Activated CD8-positive, alpha-beta T cell treated with anti-CD3 and anti-CD28 coated beads, Interleukin-2, amount 10 ng/mL, durations not matched to agents 7 days and 5 days (primary cell): ENCODE results near the gene SRPK3. TPM values are rescaled to one million over a fixed set of nuclear protein-coding genes. Genes with fewer than 3 reads are reported as not detected.
A peak's percentile ranks its signal among the peaks of the same experiment; 100 is the strongest.

Experiments used
- ATAC-seq: fragments of 150-1000 bp; cut with Tn5 transposase; one replicate; pipeline ENCODE4 v1.10.0; 2021; ENCODE audit warnings: moderate library complexity
- CTCF ChIA-PET: fragments of 350-600 bp; sonication (Branson Sonifier 250); formaldehyde crosslinking; loops from one replicate; lab custom pipeline; 2021; ENCODE audit warnings: antibody characterized with exemption; lab: Charles Lee
- POLR2A ChIA-PET: fragments of 350-600 bp; sonication (Branson Sonifier 250); formaldehyde crosslinking; loops from one replicate; lab custom pipeline; 2021; ENCODE audit warnings: antibody characterized with exemption; lab: Charles Lee
- DNase-seq: peaks from one replicate; pipeline ENCODE4 v3.0.0-alpha.2; 2020
- H3K27ac Mint-ChIP-seq: one replicate; pipeline ENCODE4 v1.8.0; 2021; ENCODE audit warnings: mild to moderate bottlenecking, mixed read lengths
- H3K27me3 Mint-ChIP-seq: one replicate; pipeline ENCODE4 v1.8.0; 2021; ENCODE audit warnings: low read depth, mixed read lengths
- H3K36me3 Mint-ChIP-seq: one replicate; pipeline ENCODE4 v1.8.0; 2021; ENCODE audit warnings: low read depth, mixed read lengths
- H3K4me1 Mint-ChIP-seq: one replicate; pipeline ENCODE4 v1.8.0; 2021; ENCODE audit warnings: low read depth, mixed read lengths
- H3K4me3 Mint-ChIP-seq: one replicate; pipeline ENCODE4 v1.8.0; 2021; ENCODE audit warnings: mild to moderate bottlenecking, mixed read lengths
- H3K9me3 Mint-ChIP-seq: one replicate; pipeline ENCODE4 v1.8.0; 2022; ENCODE audit warnings: mixed read lengths; ENCODE audit not compliant: insufficient read depth
- total RNA-seq, 2 experiments: library from RNA; stranded (reverse); gene quantifications; one replicate each; pipeline ENCODE4 v1.2.3, GENCODE V29; 2021

SRPK3 gene
- total RNA-seq, 2 experiments from 2014 or later: not detected

DNA sequence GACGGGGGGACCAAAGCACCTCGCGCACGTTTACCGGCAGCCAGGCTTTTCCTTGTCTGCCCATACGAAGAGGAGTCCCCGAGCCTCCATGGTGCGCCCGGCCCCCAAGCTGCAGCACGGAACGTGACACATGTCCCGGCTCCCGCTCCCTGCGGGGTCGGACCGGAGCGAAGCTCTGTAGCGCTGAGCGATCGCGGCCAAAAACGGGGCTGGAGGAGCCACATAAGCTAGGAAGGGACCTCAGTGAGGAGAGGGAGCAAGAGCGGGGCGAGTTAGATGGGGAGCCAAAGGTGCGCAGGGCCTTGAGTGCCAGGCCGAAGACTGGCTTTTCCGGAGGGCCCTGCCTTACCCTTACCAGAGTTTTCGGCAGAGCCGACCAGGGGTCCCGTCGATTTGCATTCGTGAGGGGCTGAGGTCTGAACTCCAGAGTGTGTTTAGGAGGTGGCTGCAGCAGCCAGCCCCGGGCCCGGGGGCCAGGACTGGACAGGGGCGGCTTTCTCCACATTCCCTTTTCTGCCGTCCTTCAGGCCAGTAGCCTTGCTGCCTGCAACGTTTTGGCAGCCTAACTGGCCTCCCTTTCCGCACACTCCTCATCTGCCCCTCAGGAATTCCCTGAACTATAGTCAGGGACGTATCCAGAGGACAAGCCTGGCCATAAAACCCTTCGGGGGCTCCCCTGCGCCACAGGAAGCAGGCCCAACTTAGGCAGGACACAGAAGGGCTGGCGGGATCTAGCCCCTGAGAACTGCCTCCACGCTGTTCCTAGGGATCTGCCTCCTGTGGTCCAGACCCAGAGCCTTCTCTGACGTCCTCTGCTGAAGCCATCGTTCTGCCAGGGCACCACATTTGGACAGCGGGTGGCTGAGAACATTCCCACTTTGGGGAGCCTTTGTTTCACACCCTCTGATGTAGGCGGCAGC is 14.3 kb downstream of the SRPK3 start:
- CTCF ChIA-PET: interaction anchor here (0.9 to 1.0 kb wide), 2 partner anchors 16 to 130 kb away, joined by 3 to 4 read pairs; partner anchors contain the start of gene ARHGAP4
- POLR2A ChIA-PET: no interaction called here
- Mint-ChIP-seq H3K9me3 (no peaks in the 10 kb centered on the region), H3K4me1 (peaks cover 16% of the 10 kb centered on the region), H3K27me3 (no peaks in the 10 kb centered on the region), H3K27ac (peak overlapping the region; percentile 94), H3K36me3 (peaks cover 30% of the 10 kb centered on the region), H3K4me3 (peak overlapping the region; percentile 94)
- ATAC-seq: peak; percentile 14
- peak; percentile 26 for DNase-seq

DNA sequence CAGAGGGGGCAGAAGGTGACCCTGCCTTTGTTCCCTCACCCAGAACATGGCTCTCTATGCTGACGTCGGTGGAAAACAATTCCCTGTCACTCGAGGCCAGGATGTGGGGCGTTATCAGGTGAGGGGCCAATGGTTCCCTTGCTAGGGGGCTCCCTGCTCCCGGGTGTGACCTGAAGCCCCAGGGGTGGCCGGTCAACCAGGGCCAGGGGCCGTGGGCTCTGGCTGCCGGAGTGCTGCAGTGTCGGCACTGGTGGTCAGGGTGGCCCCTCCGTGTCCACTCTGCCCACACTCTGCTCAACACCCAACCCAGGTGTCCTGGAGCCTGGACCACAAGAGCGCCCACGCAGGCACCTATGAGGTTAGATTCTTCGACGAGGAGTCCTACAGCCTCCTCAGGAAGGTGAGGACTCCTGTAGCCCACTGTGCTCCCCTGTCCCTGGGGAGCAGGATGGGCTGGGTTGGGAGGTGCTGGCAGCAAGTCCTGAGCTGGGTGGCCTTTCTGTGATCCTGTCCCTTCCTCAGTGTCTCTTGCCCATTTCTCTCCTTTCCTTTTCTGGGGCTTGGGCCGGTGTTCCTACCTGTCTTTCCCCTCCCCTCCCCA is 16.7 kb downstream of the SRPK3 start:
- DNase-seq (no peak), ATAC-seq (no peak)
- H3K4me3 Mint-ChIP-seq: no peak overlapping the region
- H3K9me3 Mint-ChIP-seq: no peaks in the 10 kb centered on the region
- H3K4me1 Mint-ChIP-seq: peaks cover 16% of the 10 kb centered on the region
- ChIA-PET CTCF (no interaction called here), POLR2A (no interaction called here)
- peaks cover 28% of the 10 kb centered on the region for H3K36me3 Mint-ChIP-seq
- no peaks in the 10 kb centered on the region for H3K27me3 Mint-ChIP-seq
- H3K27ac Mint-ChIP-seq: no peak overlapping the region

- H3K27me3 Mint-ChIP-seq: peaks cover 2% of the 10 kb centered on the region
- no peaks in the 10 kb centered on the region for H3K9me3 Mint-ChIP-seq
- no peak for DNase-seq
- no peak overlapping the region for H3K27ac Mint-ChIP-seq
- ATAC-seq: no peak
- no peak overlapping the region for H3K4me3 Mint-ChIP-seq
- H3K4me1 Mint-ChIP-seq: peaks cover 9% of the 10 kb centered on the region
- ChIA-PET POLR2A (no interaction called here), CTCF (no interaction called here)
- H3K36me3 Mint-ChIP-seq: peaks cover 19% of the 10 kb centered on the region
These were observed 18.5 kb downstream of the SRPK3 start for GRCh38 chrX:153799326-153799725.

DNA sequence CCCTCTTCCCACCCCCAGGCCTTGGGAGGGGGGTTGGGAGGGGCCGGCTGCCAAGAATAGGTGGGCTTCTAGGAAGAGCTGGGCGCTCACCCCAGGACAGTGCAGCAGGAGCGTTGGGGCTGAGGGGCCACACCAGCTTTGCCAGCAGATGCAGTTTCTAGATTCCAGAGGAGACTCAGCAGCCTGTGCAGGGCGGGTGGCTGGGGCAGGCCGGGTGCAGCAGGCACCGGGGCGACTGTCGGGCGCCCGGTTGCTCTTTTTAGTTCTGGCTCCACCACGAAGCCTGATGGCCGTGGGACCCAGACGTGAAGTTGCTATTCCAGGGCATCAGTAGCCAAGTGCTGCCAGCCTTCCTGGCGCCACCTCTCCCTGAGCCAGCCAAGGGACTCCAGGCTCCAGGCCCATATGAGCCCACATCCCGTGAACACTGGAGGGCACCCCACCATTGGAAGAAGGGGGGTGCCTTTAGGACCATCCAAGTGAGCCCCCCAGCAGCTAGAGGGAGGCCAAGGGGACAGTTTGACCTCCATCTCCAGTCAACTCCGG is 19.4 kb downstream of the SRPK3 start:
- no peak overlapping the region for H3K4me3 Mint-ChIP-seq

GRCh38 chrX:153800746-153801145 is 19.9 kb downstream of the SRPK3 start:
- Mint-ChIP-seq H3K4me1 (peaks cover 8% of the 10 kb centered on the region), H3K9me3 (no peaks in the 10 kb centered on the region), H3K4me3 (no peak overlapping the region), H3K36me3 (peaks cover 19% of the 10 kb centered on the region), H3K27me3 (peaks cover 2% of the 10 kb centered on the region), H3K27ac (no peak overlapping the region)
- ATAC-seq (no peak), DNase-seq (no peak)
- POLR2A ChIA-PET: no interaction called here
- CTCF ChIA-PET: no interaction called here

More for the DNA sequence above, 19.4 kb downstream of the SRPK3 start:
- ChIA-PET CTCF (no interaction called here), POLR2A (no interaction called here)
- Mint-ChIP-seq H3K36me3 (peaks cover 19% of the 10 kb centered on the region), H3K9me3 (no peaks in the 10 kb centered on the region), H3K27me3 (peaks cover 2% of the 10 kb centered on the region), H3K27ac (no peak overlapping the region), H3K4me1 (peaks cover 9% of the 10 kb centered on the region)
- no peak for DNase-seq
- ATAC-seq: no peak

DNA sequence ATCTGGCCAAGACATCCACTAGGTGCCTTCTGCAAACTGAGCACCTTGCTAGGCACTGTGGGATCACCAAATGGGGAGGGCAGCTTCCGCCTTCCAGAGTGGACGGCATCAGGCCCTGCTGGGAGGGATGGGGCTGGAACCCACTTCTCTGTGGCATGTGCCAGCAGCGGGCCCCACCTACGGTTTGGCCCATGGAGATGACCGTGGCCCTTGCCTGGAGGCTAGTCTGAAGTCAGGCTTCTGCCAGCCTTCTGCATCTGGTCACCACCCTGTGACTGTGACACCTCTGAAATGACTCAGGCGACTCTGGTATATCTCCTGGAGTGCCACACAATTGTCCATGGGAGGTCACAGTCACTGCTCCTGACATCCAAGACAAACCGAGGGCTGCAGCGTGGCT is 20.8 kb downstream of the SRPK3 start:
- Mint-ChIP-seq H3K27ac (no peak overlapping the region), H3K36me3 (peaks cover 11% of the 10 kb centered on the region), H3K9me3 (no peaks in the 10 kb centered on the region), H3K4me3 (no peak overlapping the region), H3K27me3 (peaks cover 2% of the 10 kb centered on the region), H3K4me1 (no peaks in the 10 kb centered on the region)
- ATAC-seq: no peak
- no peak for DNase-seq
- ChIA-PET CTCF (no interaction called here), POLR2A (no interaction called here)

DNA sequence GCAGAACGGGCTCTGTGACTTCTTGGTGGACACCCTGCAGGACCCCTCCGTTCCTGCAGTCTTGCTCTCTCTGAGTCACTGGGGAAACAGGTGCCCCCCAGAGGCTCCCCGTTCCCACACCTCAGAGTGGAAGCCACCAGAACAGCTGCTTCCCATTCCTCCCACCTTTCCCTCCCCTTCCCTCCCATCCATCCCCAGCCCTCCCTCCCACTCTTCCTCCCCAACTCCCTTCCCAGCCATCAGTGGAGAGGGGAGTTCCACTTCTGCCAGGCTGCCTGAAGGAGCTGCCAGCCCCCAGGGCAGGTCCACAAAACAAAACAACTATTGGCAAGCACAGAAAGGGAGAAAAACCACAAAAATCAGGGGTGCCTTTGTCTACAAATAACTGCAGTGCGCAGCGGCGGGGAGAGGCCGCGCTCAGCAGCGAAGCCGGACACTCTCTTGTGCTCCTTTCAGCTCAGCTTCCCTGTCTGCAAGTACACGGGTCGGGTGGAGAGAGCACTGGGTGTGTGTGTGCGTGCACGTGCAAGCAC is 21.7 kb downstream of the SRPK3 start:
- ChIA-PET POLR2A (no interaction called here), CTCF (no interaction called here)
- Mint-ChIP-seq H3K9me3 (no peaks in the 10 kb centered on the region), H3K27ac (no peak overlapping the region), H3K4me3 (no peak overlapping the region), H3K4me1 (no peaks in the 10 kb centered on the region), H3K27me3 (peaks cover 2% of the 10 kb centered on the region), H3K36me3 (peaks cover 6% of the 10 kb centered on the region)
- DNase-seq (no peak), ATAC-seq (no peak)

GRCh38 chrX:153803211-153804099 is 22.6 kb downstream of the SRPK3 start:
- ChIA-PET POLR2A (no interaction called here), CTCF (no interaction called here)
- DNase-seq (no peak), ATAC-seq (no peak)
- Mint-ChIP-seq H3K4me3 (no peak overlapping the region), H3K27ac (no peak overlapping the region), H3K4me1 (no peaks in the 10 kb centered on the region), H3K36me3 (peaks cover 6% of the 10 kb centered on the region), H3K27me3 (peaks cover 2% of the 10 kb centered on the region), H3K9me3 (no peaks in the 10 kb centered on the region)

DNA sequence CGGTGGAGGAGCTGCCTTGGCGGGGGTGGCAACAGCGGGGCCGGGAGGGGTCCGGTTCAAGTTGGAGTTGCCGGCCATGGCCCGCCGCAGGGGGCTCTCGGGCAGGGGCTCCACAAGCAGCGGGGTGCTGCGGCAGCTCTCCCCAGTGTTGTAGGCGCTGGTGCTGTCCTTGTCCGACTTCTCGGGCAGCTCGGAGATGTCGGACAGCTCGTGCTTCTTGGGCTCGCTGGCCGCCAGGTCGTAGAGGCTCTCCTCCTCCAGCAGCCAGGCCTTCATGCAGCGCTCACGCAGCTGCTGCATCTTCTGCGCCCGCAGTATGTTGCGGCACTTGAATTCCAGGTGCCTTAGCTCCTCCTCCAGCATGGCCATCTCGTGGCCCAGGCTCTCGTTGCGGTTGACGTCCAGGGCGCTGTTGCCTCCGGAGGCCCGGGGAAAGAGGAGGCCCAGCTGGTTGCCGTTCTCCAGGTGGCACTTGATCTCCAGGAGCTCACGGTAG is 23.3 kb downstream of the SRPK3 start:
- no peak for DNase-seq
- CTCF ChIA-PET: no interaction called here
- H3K27ac Mint-ChIP-seq: no peak overlapping the region
- no peak for ATAC-seq
- peaks cover 2% of the 10 kb centered on the region for H3K36me3 Mint-ChIP-seq
- no peaks in the 10 kb centered on the region for H3K4me1 Mint-ChIP-seq
- H3K4me3 Mint-ChIP-seq: no peak overlapping the region
- H3K9me3 Mint-ChIP-seq: no peaks in the 10 kb centered on the region
- H3K27me3 Mint-ChIP-seq: peaks cover 2% of the 10 kb centered on the region
- POLR2A ChIA-PET: no interaction called here

DNA sequence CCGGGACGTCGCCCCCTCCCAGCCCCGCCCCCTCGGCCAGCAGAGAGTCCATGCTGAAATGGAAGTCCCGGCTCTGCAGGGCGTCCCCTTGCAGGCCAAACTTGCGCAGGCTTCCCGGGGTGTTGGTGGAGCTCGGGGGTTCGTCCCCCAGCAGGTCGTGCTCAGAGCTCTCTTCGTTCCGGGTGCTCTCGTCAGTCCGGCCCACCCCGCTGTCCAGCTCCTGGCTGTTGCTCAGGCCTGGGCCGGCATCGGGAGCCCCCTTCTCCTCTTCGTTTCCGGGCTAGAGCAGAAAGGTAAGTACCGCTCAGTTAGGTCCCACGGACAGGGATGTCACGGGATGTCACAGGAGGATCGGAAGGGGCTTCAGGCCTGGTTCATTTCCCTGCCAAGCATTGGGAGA is 23.8 kb downstream of the SRPK3 start:
- ChIA-PET CTCF (no interaction called here), POLR2A (no interaction called here)
- Mint-ChIP-seq H3K4me1 (no peaks in the 10 kb centered on the region), H3K36me3 (no peaks in the 10 kb centered on the region), H3K9me3 (no peaks in the 10 kb centered on the region), H3K4me3 (no peak overlapping the region), H3K27ac (no peak overlapping the region), H3K27me3 (peaks cover 2% of the 10 kb centered on the region)
- ATAC-seq (no peak), DNase-seq (no peak)

GRCh38 chrX:153805436-153805835 is 24.6 kb downstream of the SRPK3 start:
- no peaks in the 10 kb centered on the region for H3K36me3 Mint-ChIP-seq
- CTCF ChIA-PET: no interaction called here

More at GRCh38 chrX:153805436-153805835, 24.6 kb downstream of the SRPK3 start:
- Mint-ChIP-seq H3K4me3 (no peak overlapping the region), H3K4me1 (no peaks in the 10 kb centered on the region), H3K27ac (no peak overlapping the region), H3K27me3 (peaks cover 2% of the 10 kb centered on the region), H3K9me3 (no peaks in the 10 kb centered on the region)
- no peak for ATAC-seq
- no peak for DNase-seq
- POLR2A ChIA-PET: no interaction called here
